DND-41 (cell line): Measurements from ENCODE around the gene FBXL20.

Experiments
- ATAC-seq: fragments of 200-7000 bp; cut with Tn5 transposase; 3 replicates; pipeline ENCODE4 v1.9.1; 2021; ENCODE audit warnings: low read depth; ENCODE audit not compliant: insufficient read depth
- DNase-seq: peaks from one replicate; pipeline ENCODE4 v3.0.0-alpha.2; 2020
- H2AFZ ChIP-seq: 2 replicates; pipeline ENCODE4 v1.6.0; 2012; ENCODE audit warnings: low read depth, low read length
- H3K27ac ChIP-seq: 2 replicates; pipeline ENCODE4 v1.5.1; 2012; ENCODE audit warnings: low read length, inconsistent platforms
- H3K27me3 ChIP-seq: fragments of 200-600 bp; sonication (generic); 2 replicates; pipeline ENCODE4 v1.6.0; 2012; ENCODE audit warnings: low read length, mild to moderate bottlenecking, inconsistent platforms; ENCODE audit not compliant: insufficient read depth, poor library complexity
- H3K36me3 ChIP-seq: 2 replicates; pipeline ENCODE4 v1.5.1; 2012; ENCODE audit warnings: low read length, inconsistent platforms; ENCODE audit not compliant: insufficient read depth
- H3K4me1 ChIP-seq: 2 replicates; pipeline ENCODE4 v1.5.1; 2012; ENCODE audit warnings: mild to moderate bottlenecking, low read length; ENCODE audit not compliant: insufficient read depth
- H3K4me2 ChIP-seq: 2 replicates; pipeline ENCODE4 v1.6.0; 2012; ENCODE audit warnings: mild to moderate bottlenecking, moderate library complexity, low read length, inconsistent platforms; ENCODE audit not compliant: insufficient read depth
- H3K4me3 ChIP-seq, 2 experiments: fragments of 200-600 bp in 1 of 2; shearing (Covaris generic) in 1 of 2; 2 replicates each; pipeline ENCODE4 v1.5.1; 2012 to 2016; ENCODE audit warnings: inconsistent platforms in 2 of 2, low read length in 2 of 2, mild to moderate bottlenecking in 2 of 2, low read depth in 1 of 2, moderate library complexity in 1 of 2
- H3K79me2 ChIP-seq: 2 replicates; pipeline ENCODE4 v1.6.0; 2012; ENCODE audit warnings: low read length, inconsistent platforms; ENCODE audit not compliant: insufficient read depth
- H3K9ac ChIP-seq: 2 replicates; pipeline ENCODE4 v1.6.0; 2012; ENCODE audit warnings: low read depth, mild to moderate bottlenecking, inconsistent platforms, low read length, moderate library complexity
- H3K9me3 ChIP-seq: 2 replicates; pipeline ENCODE4 v1.5.1; 2012; ENCODE audit warnings: low read length, moderate library complexity, mild to moderate bottlenecking, inconsistent platforms; ENCODE audit not compliant: insufficient read depth, severe bottlenecking
- H4K20me1 ChIP-seq: 2 replicates; pipeline ENCODE4 v1.6.0; 2012; ENCODE audit warnings: low read length; ENCODE audit not compliant: insufficient read depth
- CTCF ChIP-seq: IDR thresholded peaks from 2 replicates; pipeline ENCODE4 v1.5.1; 2012; ENCODE audit warnings: borderline replicate concordance, low read length, moderate library complexity, mild to moderate bottlenecking; ENCODE audit not compliant: poor library complexity, severe bottlenecking; ENCODE audit errors: extremely low read depth
- EZH2 ChIP-seq: IDR thresholded peaks from 3 replicates; pipeline ENCODE4 v1.6.1; 2012; ENCODE audit warnings: borderline replicate concordance, low read depth, mild to moderate bottlenecking, moderate library complexity, low read length, inconsistent platforms; ENCODE audit not compliant: severe bottlenecking

Gene FBXL20

GRCh38 chr17:39231591-39232551 lies 169.6 kb downstream of the FBXL20 start:
- Histone ChIP-seq H3K79me2 (no peaks in the 10 kb centered on the region), H3K36me3 (no peaks in the 10 kb centered on the region), H3K27me3 (no peaks in the 10 kb centered on the region), H3K9ac (no peak overlapping the region), H3K4me3 (no peak overlapping the region), H4K20me1 (peaks cover 9% of the 10 kb centered on the region; the same call in 1 of the 2 replicates), H3K4me2 (peak overlapping the region; percentile 34; the same call in 1 of the 2 replicates), H3K27ac (no peak overlapping the region), H2AFZ (no peak overlapping the region), H3K4me1 (peaks cover 16% of the 10 kb centered on the region), H3K9me3 (no peaks in the 10 kb centered on the region)
- DNase-seq (peak; percentile 85), ATAC-seq (peak; percentile 88)
- TF ChIP-seq EZH2 (no peak), CTCF (peak; percentile 91)

- no peaks in the 10 kb centered on the region for H3K79me2 ChIP-seq
- no peaks in the 10 kb centered on the region for H3K27me3 ChIP-seq
- DNase-seq (no peak), ATAC-seq (no peak)
- no peak overlapping the region for H2AFZ ChIP-seq
- peaks cover 16% of the 10 kb centered on the region for H3K4me1 ChIP-seq
- peaks cover 9% of the 10 kb centered on the region; the same call in 1 of the 2 replicates for H4K20me1 ChIP-seq
- TF ChIP-seq CTCF = no peak
- TF ChIP-seq EZH2 = no peak
- H3K27ac ChIP-seq = no peak overlapping the region
- no peaks in the 10 kb centered on the region for H3K9me3 ChIP-seq
- 0 out of 2 replicates have a peak overlapping the region, but pooled peaks have one; percentile 34 for H3K4me2 ChIP-seq
- H3K4me3 ChIP-seq = no peak overlapping the region
- H3K36me3 ChIP-seq = no peaks in the 10 kb centered on the region
- no peak overlapping the region for H3K9ac ChIP-seq
These were observed 170.3 kb downstream of the FBXL20 start for GRCh38 chr17:39231091-39231561.

- Histone ChIP-seq H3K27me3 (no peaks in the 10 kb centered on the region), H3K27ac (no peak overlapping the region), H3K9ac (no peak overlapping the region), H3K79me2 (no peaks in the 10 kb centered on the region), H2AFZ (no peak overlapping the region), H3K36me3 (no peaks in the 10 kb centered on the region), H4K20me1 (peaks cover 9% of the 10 kb centered on the region; the same call in 1 of the 2 replicates), H3K4me1 (peaks cover 16% of the 10 kb centered on the region), H3K9me3 (no peaks in the 10 kb centered on the region), H3K4me3 (no peak overlapping the region), H3K4me2 (no peak overlapping the region)
- DNase-seq = no peak
- no peak for ATAC-seq
- no peak for TF ChIP-seq CTCF
- TF ChIP-seq EZH2 = no peak
These were observed 171.1 kb downstream of the FBXL20 start for GRCh38 chr17:39230361-39230760.
